Mesothelial cell of epicardium (in vitro differentiated cells): Measurements from ENCODE around the gene ZNF106. TPM values are rescaled to one million over a fixed set of nuclear protein-coding genes. Genes with fewer than 3 reads are reported as not detected.

ENCODE experiments used
- DNase-seq, 2 experiments: peaks; one replicate each; pipeline ENCODE4 v3.0.0; 2021; ENCODE audit warnings: low spot score in 2 of 2; ENCODE audit not compliant: unreplicated experiment in 2 of 2
- H3K27ac Mint-ChIP-seq: 2 replicates; pipeline ENCODE4 v1.8.0; 2021; ENCODE audit warnings: mixed read lengths
- H3K27me3 Mint-ChIP-seq: 2 replicates; pipeline ENCODE4 v1.8.0; 2021; ENCODE audit warnings: low read depth, mixed read lengths
- H3K36me3 Mint-ChIP-seq: 2 replicates; pipeline ENCODE4 v1.8.0; 2021; ENCODE audit warnings: mixed read lengths
- H3K4me1 Mint-ChIP-seq: 2 replicates; pipeline ENCODE4 v1.8.0; 2021; ENCODE audit warnings: mixed read lengths
- H3K4me3 Mint-ChIP-seq: 2 replicates; pipeline ENCODE4 v1.8.0; 2021; ENCODE audit warnings: mild to moderate bottlenecking, moderate library complexity, mixed read lengths
- H3K9me3 Mint-ChIP-seq: 2 replicates; pipeline ENCODE4 v1.8.0; 2021; ENCODE audit warnings: mixed read lengths
- CTCF ChIP-seq: fragments of 200-600 bp; sonication (generic); IDR thresholded peaks from one replicate; pipeline ENCODE4 v1.5.0; 2021; ENCODE audit warnings: antibody characterized with exemption; ENCODE audit not compliant: unreplicated experiment
- total RNA-seq: library from RNA; stranded (reverse); gene quantifications from 3 replicates; pipeline ENCODE4 v1.2.1, GENCODE V29; 2021

The ZNF106 gene
- total RNA-seq, 1 donor from 2014 or later: 52.9 TPM

- Mint-ChIP-seq H3K4me3 (no peak overlapping the region), H3K27ac (peak overlapping the region; percentile 53), H3K36me3 (no peaks in the 10 kb centered on the region), H3K27me3 (no peaks in the 10 kb centered on the region), H3K4me1 (peaks cover 26% of the 10 kb centered on the region), H3K9me3 (no peaks in the 10 kb centered on the region)
- TF ChIP-seq CTCF: no peak
- DNase-seq: no peak
Observed at GRCh38 chr15:42499858-42500609, 9.1 kb upstream of the ZNF106 start.

- TF ChIP-seq CTCF: no peak
- H3K4me1 Mint-ChIP-seq: peaks cover 38% of the 10 kb centered on the region
- H3K27me3 Mint-ChIP-seq: no peaks in the 10 kb centered on the region
- no peaks in the 10 kb centered on the region for H3K9me3 Mint-ChIP-seq
- H3K4me3 Mint-ChIP-seq: no peak overlapping the region
- peak overlapping the region; percentile 87 for H3K27ac Mint-ChIP-seq
- DNase-seq: no peak
- no peaks in the 10 kb centered on the region for H3K36me3 Mint-ChIP-seq
Observed at GRCh38 chr15:42498212-42499068, 7.5 kb upstream of the ZNF106 start.

- TF ChIP-seq CTCF: no peak
- Mint-ChIP-seq H3K4me3 (peak within 1 kb of the TSS; percentile 98), H3K4me1 (peaks cover 40% of the 10 kb centered on the region), H3K27me3 (no peaks in the 10 kb centered on the region), H3K9me3 (no peaks in the 10 kb centered on the region), H3K36me3 (no peaks in the 10 kb centered on the region), H3K27ac (peak within 1 kb of the TSS; percentile 99)
- peak; percentile 77 to 91 for DNase-seq
Observed at GRCh38 chr15:42495361-42496212, 4.6 kb upstream of the ZNF106 start, which contains the start of gene SNAP23. SNAP23 (plus strand) TSS chr15:42495634; CDS start chr15:42511847, 16,213 bp downstream.

GRCh38 chr15:42494998-42495360 lies 4.0 kb upstream of the ZNF106 start:
- H3K27me3 Mint-ChIP-seq: no peaks in the 10 kb centered on the region
- H3K36me3 Mint-ChIP-seq: no peaks in the 10 kb centered on the region
- H3K27ac Mint-ChIP-seq: peak overlapping the region; percentile 99
- TF ChIP-seq CTCF: no peak
- peak overlapping the region; percentile 98 for H3K4me3 Mint-ChIP-seq
- no peak for DNase-seq
- H3K4me1 Mint-ChIP-seq: peaks cover 40% of the 10 kb centered on the region
- H3K9me3 Mint-ChIP-seq: no peaks in the 10 kb centered on the region

- peak overlapping the region; percentile 1 for H3K4me3 Mint-ChIP-seq
- peaks cover 38% of the 10 kb centered on the region for H3K4me1 Mint-ChIP-seq
Observed at GRCh38 chr15:42493679-42494078, 2.7 kb upstream of the ZNF106 start.

More at GRCh38 chr15:42493679-42494078, 2.7 kb upstream of the ZNF106 start:
- Mint-ChIP-seq H3K27me3 (no peaks in the 10 kb centered on the region), H3K27ac (peak overlapping the region; percentile 39), H3K36me3 (no peaks in the 10 kb centered on the region), H3K9me3 (no peaks in the 10 kb centered on the region)
- DNase-seq: no peak
- TF ChIP-seq CTCF: no peak
